Renal cortical epithelial cell (primary cell): Measurements from ENCODE around the gene SIX5. TPM values are rescaled to one million over a fixed set of nuclear protein-coding genes. Genes with fewer than 3 reads are reported as not detected.
"Not testable (repeated sequence)": the region's sequence is repeated elsewhere in the genome, so short reads cannot be mapped to it uniquely, and the experiment has no call there.

Source experiments
- DNase-seq: peaks from one replicate; pipeline ENCODE4 v3.0.0-alpha.2; 2011; ENCODE audit warnings: low read depth
- total RNA-seq: library from RNA; depleted of rRNA; stranded (reverse); fragments of >200 nt; gene quantifications from 2 replicates; pipeline ENCODE4 v1.2.3, GENCODE V29; 2014

Gene SIX5
- total RNA-seq, result 6.3 and 12.9 TPM in 2 replicates

GRCh38 chr19:45768984-45769782 is at the start of gene SIX5:
Gene SIX5, minus strand, starts transcription at chr19:45769252. Its CDS starts 408 bp downstream, at chr19:45768844.
- DNase-seq, result peak; percentile 89

GRCh38 chr19:45817725-45818301 is 48.8 kb upstream of the SIX5 start:
- peak; percentile 16 for DNase-seq

- DNase-seq, result peak; percentile 86
Measured at GRCh38 chr19:45817010-45817724, 48.1 kb upstream of the SIX5 start.

GRCh38 chr19:45816236-45817009 is 47.4 kb upstream of the SIX5 start:
- DNase-seq, result no peak

- no peak for DNase-seq
Measured at GRCh38 chr19:45815481-45816216, 46.6 kb upstream of the SIX5 start.

GRCh38 chr19:45814851-45815480 is 45.9 kb upstream of the SIX5 start, which contains the start of gene RSPH6A:
Gene RSPH6A, minus strand, starts transcription at chr19:45815308. Its CDS starts 132 bp downstream, at chr19:45815176.
- no peak for DNase-seq

GRCh38 chr19:45814166-45814780 is 45.2 kb upstream of the SIX5 start:
- DNase-seq, result no peak

- DNase-seq, result no peak
Measured at GRCh38 chr19:45812297-45812696, 43.2 kb upstream of the SIX5 start.

GRCh38 chr19:45809643-45810159 is 40.6 kb upstream of the SIX5 start:
- peak; percentile 89 for DNase-seq

GRCh38 chr19:45805719-45806118 is 36.7 kb upstream of the SIX5 start:
- no peak for DNase-seq

GRCh38 chr19:45804959-45805230 is 35.8 kb upstream of the SIX5 start:
- no peak for DNase-seq

- no peak for DNase-seq
Measured at GRCh38 chr19:45804140-45804958, 35.3 kb upstream of the SIX5 start.

- DNase-seq, result no peak
Measured at GRCh38 chr19:45801603-45802175, 32.6 kb upstream of the SIX5 start.

GRCh38 chr19:45800070-45800553 is 31.1 kb upstream of the SIX5 start:
- DNase-seq, result peak; percentile 83

- DNase-seq, result not testable (repeated sequence)
Measured at GRCh38 chr19:45799541-45799940, 30.5 kb upstream of the SIX5 start.

GRCh38 chr19:45798995-45799517 is 30.0 kb upstream of the SIX5 start:
- peak; percentile 79 for DNase-seq

- no peak for DNase-seq
Measured at GRCh38 chr19:45794627-45795026, 25.6 kb upstream of the SIX5 start.

GRCh38 chr19:45793876-45794275 is 24.8 kb upstream of the SIX5 start:
- DNase-seq, result no peak

- no peak for DNase-seq
Measured at GRCh38 chr19:45793178-45793564, 24.1 kb upstream of the SIX5 start.
